NB4 (cell line): ENCODE measurements around the gene ADORA2A.

ENCODE experiments used
- MYC ChIP-seq: IDR thresholded peaks from 2 replicates; pipeline ENCODE4 v1.6.1; 2011; ENCODE audit warnings: low read depth, low read length
- POLR2A ChIP-seq: IDR thresholded peaks from 2 replicates; pipeline ENCODE4 v1.6.1; 2011; ENCODE audit warnings: mild to moderate bottlenecking; ENCODE audit not compliant: insufficient read length; ENCODE audit errors: extremely low read depth
- TF ChIP-seq, protein P1 (sequence below): IDR thresholded peaks from one replicate; pipeline ENCODE4 v1.5.1; 2012; ENCODE audit warnings: low read depth, low read length
- TF ChIP-seq, protein P2 (sequence below): IDR thresholded peaks from 2 replicates; pipeline ENCODE4 v1.6.1; 2011; ENCODE audit warnings: low read depth, low read length

DNA sequence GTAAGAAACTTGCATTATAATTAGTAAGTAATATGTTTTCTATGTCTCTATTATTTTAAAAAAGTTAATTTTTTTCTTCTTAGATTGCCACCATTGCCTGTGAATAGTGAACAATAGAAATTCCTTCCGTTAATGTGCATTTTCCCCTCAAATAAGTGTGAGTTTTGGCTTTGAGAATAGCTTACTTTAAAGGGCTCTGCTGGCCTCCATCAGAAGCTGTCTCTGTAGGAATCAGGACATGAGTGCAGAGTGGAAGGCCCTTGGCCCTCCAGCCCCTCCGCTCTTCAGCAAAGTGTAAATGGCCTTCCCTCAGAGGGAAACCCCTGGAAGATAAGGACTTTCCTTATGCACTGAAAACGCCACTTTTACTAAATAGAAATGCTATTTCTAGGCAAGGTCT, 24.1 kb upstream of the ADORA2A start:
- TF ChIP-seq, protein P1, sequence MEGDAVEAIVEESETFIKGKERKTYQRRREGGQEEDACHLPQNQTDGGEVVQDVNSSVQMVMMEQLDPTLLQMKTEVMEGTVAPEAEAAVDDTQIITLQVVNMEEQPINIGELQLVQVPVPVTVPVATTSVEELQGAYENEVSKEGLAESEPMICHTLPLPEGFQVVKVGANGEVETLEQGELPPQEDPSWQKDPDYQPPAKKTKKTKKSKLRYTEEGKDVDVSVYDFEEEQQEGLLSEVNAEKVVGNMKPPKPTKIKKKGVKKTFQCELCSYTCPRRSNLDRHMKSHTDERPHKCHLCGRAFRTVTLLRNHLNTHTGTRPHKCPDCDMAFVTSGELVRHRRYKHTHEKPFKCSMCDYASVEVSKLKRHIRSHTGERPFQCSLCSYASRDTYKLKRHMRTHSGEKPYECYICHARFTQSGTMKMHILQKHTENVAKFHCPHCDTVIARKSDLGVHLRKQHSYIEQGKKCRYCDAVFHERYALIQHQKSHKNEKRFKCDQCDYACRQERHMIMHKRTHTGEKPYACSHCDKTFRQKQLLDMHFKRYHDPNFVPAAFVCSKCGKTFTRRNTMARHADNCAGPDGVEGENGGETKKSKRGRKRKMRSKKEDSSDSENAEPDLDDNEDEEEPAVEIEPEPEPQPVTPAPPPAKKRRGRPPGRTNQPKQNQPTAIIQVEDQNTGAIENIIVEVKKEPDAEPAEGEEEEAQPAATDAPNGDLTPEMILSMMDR = no peak
- TF ChIP-seq POLR2A (no peak), MYC (no peak)
- TF ChIP-seq, protein P2, sequence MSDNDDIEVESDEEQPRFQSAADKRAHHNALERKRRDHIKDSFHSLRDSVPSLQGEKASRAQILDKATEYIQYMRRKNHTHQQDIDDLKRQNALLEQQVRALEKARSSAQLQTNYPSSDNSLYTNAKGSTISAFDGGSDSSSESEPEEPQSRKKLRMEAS = no peak
